C4-2B (cell line): ENCODE measurements around the gene CFAP99.

Source experiments
- ZFX ChIP-seq: fragments of 450-650 bp; IDR thresholded peaks from 2 replicates; pipeline ENCODE4 v1.6.1; 2017
- TF ChIP-seq, protein P1 (sequence below): fragments of 450-650 bp; conservative IDR thresholded peaks from 2 replicates; pipeline ENCODE4 v1.5.1; 2017; ENCODE audit warnings: mild to moderate bottlenecking

DNA sequence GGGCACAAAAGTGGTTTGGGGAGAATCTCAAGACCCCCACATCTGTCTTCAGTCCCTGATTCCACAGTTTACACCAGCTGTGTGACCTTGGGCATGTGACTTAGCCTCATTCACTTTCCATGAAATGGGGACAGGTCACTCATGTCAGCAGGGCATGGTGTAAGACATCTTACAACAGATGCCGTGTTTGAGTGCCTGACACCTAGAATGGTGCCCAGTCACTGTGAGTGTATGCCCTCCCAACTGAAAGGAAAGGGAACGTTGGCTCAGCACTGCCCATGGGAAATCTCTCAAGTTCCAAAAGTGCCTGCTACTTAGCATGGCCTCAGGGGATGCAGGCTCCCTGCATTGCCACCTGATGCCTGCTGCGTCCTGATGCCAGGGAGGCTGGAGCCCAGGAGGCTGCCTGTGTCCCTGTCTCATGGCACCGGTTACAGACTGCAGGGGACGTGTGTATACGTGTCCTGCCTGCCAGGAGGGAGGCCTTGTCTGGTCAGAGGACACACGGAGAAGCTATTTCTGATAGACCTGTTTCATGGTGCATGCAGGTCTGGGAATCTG, 82.4 kb downstream of the CFAP99 start:
- TF ChIP-seq, protein P1, sequence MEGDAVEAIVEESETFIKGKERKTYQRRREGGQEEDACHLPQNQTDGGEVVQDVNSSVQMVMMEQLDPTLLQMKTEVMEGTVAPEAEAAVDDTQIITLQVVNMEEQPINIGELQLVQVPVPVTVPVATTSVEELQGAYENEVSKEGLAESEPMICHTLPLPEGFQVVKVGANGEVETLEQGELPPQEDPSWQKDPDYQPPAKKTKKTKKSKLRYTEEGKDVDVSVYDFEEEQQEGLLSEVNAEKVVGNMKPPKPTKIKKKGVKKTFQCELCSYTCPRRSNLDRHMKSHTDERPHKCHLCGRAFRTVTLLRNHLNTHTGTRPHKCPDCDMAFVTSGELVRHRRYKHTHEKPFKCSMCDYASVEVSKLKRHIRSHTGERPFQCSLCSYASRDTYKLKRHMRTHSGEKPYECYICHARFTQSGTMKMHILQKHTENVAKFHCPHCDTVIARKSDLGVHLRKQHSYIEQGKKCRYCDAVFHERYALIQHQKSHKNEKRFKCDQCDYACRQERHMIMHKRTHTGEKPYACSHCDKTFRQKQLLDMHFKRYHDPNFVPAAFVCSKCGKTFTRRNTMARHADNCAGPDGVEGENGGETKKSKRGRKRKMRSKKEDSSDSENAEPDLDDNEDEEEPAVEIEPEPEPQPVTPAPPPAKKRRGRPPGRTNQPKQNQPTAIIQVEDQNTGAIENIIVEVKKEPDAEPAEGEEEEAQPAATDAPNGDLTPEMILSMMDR: no peak
- no peak for TF ChIP-seq ZFX
